ENCODE data around the gene GALNT15. TPM values are rescaled to one million over a fixed set of nuclear protein-coding genes. Genes with fewer than 3 reads are reported as not detected.

The GALNT15 gene
- total and polyA plus RNA-seq, 2 donors from 2014 or later = 5.5 to 39.9 TPM

GRCh38 chr3:16137977-16138376 is 36.5 kb upstream of the GALNT15 start:
- no peaks in the 10 kb centered on the region for H3K4me1 ChIP-seq (ENCODE audit: control insufficient read depth in 2 of 3, insufficient read depth in 2 of 3, low read depth in 1 of 3, low read length in 3 of 3)
- FAIRE-seq = no peak
- no peak overlapping the region for H3K27ac ChIP-seq (ENCODE audit: low read depth in 2 of 2, low read length in 2 of 2)
- no peak for DNase-seq
- peaks cover 0 to 2% (median 0%) of the 10 kb centered on the region in 3 donors for H3K9me3 ChIP-seq (ENCODE audit: control insufficient read depth in 2 of 3, insufficient read depth in 1 of 3, low read length in 3 of 3)
- no peaks in the 10 kb centered on the region for H3K27me3 ChIP-seq (ENCODE audit: control insufficient read depth, insufficient read depth, low read length)
- intact Hi-C loops (cut with DNase I) = no loop called here
- no peak for TF ChIP-seq CTCF (IDR thresholded peaks at IDR 0.05; ENCODE audit: borderline replicate concordance, extremely low read depth, insufficient read depth)
- no peaks in the 10 kb centered on the region for H3K36me3 ChIP-seq (ENCODE audit: control insufficient read depth in 2 of 3, insufficient read depth in 3 of 3, low read length in 3 of 3)
- no peak overlapping the region for H3K4me3 ChIP-seq (ENCODE audit: low read length in 3 of 3)
- no peak overlapping the region for H3K9ac ChIP-seq (ENCODE audit: low read length in 3 of 3)

DNA sequence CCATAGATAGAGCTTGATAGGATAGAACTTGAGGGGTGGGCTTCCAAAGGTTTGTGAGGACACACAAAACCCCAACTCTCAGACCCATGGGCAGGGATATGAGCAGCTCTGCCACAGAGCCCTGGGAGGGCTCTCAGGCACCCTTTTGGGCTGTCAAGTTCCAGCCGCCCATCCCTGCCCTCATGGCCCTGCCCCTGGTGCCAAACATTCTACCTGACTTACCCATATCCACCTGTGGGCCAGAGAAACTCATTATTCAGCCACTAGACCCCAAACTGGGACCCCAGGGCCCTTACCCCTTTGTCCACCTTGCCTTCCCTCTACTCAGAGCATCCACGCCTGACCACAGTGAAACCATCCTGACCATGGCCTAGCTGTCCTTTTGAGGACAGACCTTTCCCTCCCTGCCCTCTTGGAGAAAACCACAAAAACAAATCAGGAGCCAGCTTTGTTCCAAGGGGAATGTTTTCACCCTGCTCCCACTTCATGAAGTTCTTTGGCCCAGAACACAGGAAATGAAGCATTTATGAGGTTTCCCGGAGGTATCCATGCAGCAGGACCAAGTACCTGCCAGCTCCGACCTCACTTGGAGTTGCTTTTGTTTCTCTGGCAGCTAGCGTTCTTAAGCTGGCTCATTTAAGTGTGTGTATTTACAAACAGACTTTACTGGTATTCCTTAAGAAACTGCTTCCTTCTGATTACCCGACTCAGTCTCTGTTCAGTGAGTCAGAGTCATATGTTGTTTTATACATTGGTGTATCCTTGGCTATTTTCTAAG is 34.2 kb upstream of the GALNT15 start:
- no peaks in the 10 kb centered on the region for H3K27me3 ChIP-seq (ENCODE audit: control insufficient read depth, insufficient read depth, low read length)
- no peak for TF ChIP-seq CTCF (IDR thresholded peaks at IDR 0.05; ENCODE audit: borderline replicate concordance, extremely low read depth, insufficient read depth)
- intact Hi-C loops (cut with DNase I) = no loop called here
- peaks cover 0 to 2% (median 0%) of the 10 kb centered on the region in 3 donors for H3K9me3 ChIP-seq (ENCODE audit: control insufficient read depth in 2 of 3, insufficient read depth in 1 of 3, low read length in 3 of 3)
- peak overlapping the region in 1 of 2 donors; percentile 23 for H3K27ac ChIP-seq (ENCODE audit: low read depth in 2 of 2, low read length in 2 of 2)
- H3K36me3 ChIP-seq (ENCODE audit: control insufficient read depth in 2 of 3, insufficient read depth in 3 of 3, low read length in 3 of 3) = no peaks in the 10 kb centered on the region
- no peaks in the 10 kb centered on the region for H3K4me1 ChIP-seq (ENCODE audit: control insufficient read depth in 2 of 3, insufficient read depth in 2 of 3, low read depth in 1 of 3, low read length in 3 of 3)
- FAIRE-seq = no peak
- no peak overlapping the region for H3K4me3 ChIP-seq (ENCODE audit: low read length in 3 of 3)
- no peak for DNase-seq
- no peak overlapping the region for H3K9ac ChIP-seq (ENCODE audit: low read length in 3 of 3)

DNA sequence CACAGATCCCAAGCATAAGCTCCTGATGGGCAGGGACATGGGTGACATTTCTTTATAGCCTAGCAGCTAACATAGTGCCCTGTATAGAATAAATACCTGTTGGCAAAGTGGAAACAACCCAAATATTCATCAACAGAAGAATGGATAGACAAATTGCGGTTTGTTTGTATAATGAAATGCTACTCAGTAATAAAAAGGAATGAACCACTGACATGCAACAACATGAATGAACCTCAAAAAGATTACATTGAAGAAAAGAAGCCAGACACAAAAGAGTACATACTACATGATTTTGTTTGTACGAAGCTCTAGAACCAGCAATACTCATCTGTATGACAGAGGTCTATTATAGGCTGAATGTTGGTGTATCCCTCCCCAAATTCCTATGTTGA is 33.6 kb upstream of the GALNT15 start:
- Histone ChIP-seq H3K4me1 (ENCODE audit: control insufficient read depth in 2 of 3, insufficient read depth in 2 of 3, low read depth in 1 of 3, low read length in 3 of 3) (no peaks in the 10 kb centered on the region), H3K36me3 (ENCODE audit: control insufficient read depth in 2 of 3, insufficient read depth in 3 of 3, low read length in 3 of 3) (no peaks in the 10 kb centered on the region), H3K27me3 (ENCODE audit: control insufficient read depth, insufficient read depth, low read length) (no peaks in the 10 kb centered on the region), H3K27ac (ENCODE audit: low read depth in 2 of 2, low read length in 2 of 2) (no peak overlapping the region), H3K9me3 (ENCODE audit: control insufficient read depth in 2 of 3, insufficient read depth in 1 of 3, low read length in 3 of 3) (peaks cover 0 to 2% (median 0%) of the 10 kb centered on the region in 3 donors), H3K9ac (ENCODE audit: low read length in 3 of 3) (no peak overlapping the region), H3K4me3 (ENCODE audit: low read length in 3 of 3) (no peak overlapping the region)
- TF ChIP-seq CTCF (IDR thresholded peaks at IDR 0.05; ENCODE audit: borderline replicate concordance, extremely low read depth, insufficient read depth) = no peak
- intact Hi-C loops (cut with DNase I) = no loop called here
- FAIRE-seq = no peak
- no peak for DNase-seq
